NCI-H345 treated with DMSO at 0.1 percent for 48 hours (cell line): Measurements from ENCODE around the gene ZFPM1.
"Not testable (repeated sequence)": the region's sequence is repeated elsewhere in the genome, so short reads cannot be mapped to it uniquely, and the experiment has no call there.

ENCODE experiments used
- DNase-seq: peaks from one replicate; lab custom pipeline; 2025; ENCODE audit not compliant: unreplicated experiment; lab: John Stamatoyannopoulos, UW

The ZFPM1 gene

DNA sequence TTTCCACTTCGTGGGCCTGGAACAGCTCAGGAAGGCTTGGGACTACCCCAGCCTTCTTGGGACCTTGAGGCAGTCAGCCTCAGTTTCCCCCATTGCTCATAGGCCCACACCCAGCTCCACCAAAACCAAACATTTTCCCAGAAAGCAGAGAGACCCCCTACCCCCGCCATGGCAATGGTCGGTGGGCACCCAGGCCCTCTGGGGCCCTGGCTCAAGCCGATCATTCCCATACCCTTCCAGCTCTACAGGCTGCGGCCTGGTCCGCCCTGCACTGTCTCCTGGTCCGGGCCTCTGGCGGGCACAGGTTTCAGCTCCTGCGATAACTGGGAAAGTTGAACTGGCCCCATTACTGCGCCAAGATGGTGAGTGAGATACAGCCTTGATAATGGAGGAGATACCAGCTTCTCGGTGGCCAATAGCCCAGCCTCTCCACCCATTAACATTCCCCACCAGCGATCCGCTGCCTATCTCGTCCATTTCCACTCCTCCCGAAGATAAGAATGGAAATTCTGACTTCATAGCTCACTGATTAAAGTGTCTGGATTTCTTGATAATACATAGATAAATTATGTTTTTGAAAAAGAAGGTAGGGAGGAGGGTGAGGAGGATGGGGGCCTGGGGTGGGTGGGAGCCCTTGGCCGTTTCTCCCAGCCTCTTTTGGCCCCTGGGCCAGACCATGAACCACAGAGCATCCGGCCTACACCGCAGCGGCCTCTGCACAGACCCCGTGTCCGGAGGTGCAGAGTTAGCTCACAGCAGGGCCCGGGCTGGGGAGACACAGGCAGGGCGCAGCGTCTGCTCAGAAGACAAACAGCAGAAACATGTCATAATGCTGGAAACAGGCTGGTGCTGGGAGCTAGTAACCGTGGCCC, 11.6 kb downstream of the ZFPM1 start:
- no peak for DNase-seq

DNA sequence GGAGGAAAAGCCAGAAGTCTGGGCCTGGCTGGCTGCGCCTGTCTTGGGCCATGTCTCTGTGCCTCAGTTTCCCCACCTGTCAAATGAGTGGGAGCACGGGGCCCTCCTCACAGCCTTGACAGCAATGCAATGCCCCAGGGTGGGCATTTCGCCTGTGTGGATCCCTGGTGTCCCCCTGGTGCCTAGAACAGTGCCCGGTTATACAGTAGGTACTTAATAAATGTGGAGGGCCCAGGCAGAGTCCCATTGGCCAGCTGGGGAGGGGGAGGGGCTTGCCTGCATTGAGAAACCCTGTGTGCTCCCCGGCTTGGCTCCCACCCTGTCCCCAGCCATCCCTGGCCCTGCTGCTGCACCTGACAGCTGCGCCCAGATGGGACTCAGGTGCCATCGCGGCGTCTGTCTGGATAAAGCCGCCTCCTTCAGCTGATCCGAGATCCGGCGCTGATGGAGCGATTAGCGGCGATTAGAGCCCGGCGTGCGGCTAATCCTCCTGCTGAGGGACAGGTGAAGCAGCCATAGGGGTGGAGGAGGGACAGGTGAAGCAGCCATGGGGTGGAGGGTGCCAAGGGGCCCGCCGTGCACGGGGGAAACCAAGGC, 12.4 kb downstream of the ZFPM1 start:
- DNase-seq = no peak

DNA sequence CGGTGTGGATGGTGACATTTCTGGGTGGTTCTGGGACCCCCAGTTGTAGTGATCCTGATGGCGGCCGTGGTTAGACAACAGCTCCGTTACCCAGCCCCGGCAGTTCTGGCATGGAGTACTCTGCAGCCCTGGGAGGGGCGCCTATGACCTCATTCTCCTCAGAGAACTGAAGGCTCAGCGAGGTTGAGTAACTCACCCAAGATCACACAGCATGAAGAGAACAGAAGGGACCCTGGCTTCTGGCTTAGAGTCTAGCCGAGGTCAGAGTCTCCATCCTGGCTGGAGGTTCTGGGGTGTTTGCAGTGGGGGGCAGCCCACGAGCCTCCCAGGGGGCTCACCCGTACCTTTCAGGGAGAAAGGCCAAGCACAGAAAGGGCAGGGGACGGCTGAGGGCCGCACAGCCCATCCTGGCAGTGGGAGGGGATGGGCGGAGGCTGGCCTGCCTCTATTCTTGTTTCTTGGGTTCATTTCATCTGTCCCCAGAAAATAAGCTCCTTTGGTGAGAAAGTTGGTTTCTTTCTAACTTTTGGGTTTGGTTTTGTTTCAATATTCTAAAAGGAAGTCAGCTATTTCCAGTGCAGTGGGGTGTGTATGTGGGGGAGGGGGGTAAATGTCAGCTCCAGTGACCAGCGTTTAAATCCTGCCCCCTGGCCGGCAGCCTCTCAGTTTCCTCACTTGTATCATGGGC, 13.2 kb downstream of the ZFPM1 start:
- no peak for DNase-seq

DNA sequence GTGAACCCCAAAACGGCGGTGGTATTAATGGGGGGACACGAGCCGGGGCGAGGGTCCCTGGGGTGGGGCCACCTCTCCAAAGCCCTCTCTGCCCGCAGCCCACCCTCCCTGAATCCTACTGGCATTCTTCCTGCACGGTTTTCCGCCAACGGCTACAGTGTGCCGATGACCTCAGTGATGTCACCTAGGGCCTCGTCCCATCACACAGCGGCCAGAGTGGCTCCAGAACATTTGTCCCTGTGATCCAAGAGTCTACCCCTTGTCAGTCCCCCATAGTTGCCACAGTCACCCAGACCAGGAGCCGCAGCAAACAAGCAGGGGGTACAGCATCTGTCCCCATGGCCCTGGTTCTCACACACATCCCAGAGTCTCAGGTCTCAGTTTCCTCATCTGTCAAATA, 13.9 kb downstream of the ZFPM1 start:
- DNase-seq = no peak

DNA sequence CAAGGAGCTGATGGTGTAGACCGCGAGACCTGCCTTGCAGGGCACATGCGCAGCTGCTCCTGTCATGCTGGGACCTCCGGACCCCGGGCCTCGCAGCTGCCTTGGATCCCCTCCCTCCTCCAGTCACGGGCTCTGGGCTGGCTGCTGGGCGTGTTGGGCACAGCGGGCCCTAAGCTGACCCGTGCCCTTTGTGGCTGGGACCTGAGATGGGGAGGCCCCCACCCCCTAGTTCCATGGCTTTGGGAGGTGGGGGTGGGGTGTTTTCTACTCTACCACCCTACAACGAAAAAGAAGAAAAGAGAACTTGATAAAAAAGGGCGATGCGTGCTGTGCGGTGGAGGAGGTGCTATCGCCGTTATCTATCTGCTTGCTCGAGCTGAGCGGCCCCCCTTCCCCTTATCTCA, 14.5 kb downstream of the ZFPM1 start:
- DNase-seq = no peak

DNA sequence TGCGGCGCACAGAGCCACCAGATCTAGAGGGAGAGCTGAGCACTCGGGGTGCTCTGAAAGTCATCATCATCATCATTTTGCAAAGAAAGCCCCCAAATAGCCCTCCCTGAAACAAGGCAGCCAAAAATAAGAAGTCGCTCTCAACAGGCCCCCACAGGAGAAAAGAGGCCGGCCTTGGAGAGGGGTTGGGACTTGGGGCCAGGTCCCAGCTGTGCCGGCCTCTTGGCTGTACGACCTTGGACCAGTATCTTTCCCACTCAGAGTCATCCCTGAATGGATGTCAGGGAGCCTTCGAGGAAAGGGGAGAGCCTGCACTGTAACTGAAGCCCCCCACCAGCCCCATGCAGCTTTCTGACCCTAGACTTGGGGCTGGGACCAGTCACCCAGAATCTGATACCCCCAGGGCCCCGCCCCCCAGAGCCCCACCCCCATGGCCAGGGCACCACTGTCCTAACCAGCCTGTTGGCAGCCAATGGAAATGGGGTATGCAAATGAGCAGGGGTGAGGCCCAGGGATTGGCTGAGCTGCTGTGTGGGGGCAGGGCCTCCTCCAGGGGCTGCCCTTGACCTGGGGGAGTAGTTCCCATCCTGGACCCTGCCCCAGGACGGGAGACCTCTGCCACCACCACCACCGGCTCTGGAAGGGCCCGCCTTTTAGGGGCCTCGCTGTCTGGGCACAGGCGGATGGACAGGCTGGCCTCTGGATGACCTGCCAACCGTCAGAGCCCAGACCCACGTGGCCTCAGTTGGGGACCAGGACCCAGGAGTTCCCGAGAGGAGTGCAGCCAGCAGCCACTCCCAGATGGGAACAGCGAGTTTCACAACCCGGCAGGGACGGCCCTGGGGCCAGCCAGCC, 15.4 kb downstream of the ZFPM1 start:
- no peak for DNase-seq

DNA sequence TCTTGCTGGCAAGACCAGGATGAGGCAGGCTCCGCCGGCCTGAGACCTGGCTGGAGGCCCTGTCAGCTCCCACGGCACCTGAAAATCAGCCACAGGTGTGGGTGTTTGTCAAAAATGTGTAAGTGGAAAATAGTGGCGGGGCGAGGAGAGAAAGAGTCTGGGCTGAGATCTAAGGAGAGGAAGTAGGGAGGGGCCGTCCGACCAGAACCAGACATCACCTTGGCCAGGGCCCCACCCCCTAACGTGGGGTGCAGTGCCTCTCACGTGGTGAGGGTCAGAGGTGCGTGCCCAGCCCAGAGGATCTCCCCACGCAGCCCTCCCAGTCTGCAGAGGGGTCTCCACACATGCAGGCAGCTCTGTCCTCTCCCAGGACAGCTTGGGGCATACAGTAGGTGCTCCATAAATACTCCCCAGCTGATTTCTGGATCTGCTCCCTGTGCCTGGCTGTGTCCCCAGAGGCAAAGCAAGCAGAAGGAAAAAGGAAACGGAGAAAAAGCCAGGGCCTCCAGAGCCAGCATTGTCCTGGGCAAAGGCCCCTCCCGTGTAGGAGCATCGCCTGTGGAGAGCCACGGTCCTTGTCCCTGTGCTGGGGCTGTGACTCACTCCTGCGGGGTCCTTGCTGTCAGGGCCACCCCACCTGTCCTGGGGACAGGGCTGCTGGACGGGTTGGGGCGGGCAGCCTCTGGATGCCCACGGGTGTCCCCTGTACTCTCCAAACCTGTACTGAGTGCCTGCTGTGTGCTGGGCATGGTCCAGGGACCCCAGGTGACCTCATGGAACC, 16.7 kb downstream of the ZFPM1 start:
- DNase-seq = no peak

DNA sequence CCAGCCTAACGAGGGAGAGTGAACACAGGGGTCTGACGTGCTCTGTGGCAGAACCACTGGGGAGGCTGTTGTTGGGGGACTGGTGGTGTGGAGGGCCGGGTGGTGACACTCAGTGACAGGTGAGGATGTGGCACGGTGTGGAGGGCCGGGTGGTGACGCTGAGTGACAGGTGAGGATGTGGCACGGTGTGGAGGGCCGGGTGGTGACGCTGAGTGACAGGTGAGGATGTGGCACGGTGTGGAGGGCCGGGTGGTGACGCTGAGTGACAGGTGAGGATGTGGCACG, 17.3 kb downstream of the ZFPM1 start:
- DNase-seq = not testable (repeated sequence)

DNA sequence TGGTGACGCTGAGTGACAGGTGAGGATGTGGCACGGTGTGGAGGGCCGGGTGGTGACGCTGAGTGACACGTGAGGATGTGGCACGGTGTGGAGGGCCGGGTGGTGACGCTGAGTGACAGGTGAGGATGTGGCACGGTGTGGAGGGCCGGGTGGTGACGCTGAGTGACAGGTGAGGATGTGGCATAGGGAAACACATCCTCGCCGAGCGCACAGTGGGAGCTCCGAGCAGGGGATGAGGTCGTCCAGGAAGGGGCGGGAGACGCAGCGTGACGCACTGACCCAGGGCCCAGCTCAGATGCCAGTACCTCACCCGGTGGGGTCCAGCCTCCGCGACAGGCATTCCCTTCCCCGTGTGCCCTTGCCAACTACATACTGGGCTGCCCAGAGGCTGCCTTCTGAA, 17.6 kb downstream of the ZFPM1 start:
- not testable (repeated sequence) for DNase-seq

DNA sequence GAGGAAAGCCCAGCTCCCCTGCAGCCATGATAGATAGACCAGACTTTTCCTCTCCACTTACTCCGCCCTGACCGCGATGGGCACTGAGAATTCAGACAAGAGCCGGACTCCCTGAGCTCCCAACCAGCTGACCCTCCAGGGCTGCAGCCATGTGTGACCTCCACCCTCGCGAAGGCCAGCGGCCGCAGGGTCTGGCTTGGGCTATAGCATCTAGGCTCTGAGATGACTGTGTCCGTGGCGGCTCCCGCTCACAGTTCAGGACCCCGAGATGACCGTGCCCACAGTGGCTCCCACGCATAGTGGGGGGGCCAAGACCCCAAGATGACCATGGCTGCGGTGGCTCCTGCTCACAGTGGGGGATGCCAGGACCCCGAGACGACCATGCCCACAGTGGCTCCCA, 18.0 kb downstream of the ZFPM1 start:
- no peak for DNase-seq

DNA sequence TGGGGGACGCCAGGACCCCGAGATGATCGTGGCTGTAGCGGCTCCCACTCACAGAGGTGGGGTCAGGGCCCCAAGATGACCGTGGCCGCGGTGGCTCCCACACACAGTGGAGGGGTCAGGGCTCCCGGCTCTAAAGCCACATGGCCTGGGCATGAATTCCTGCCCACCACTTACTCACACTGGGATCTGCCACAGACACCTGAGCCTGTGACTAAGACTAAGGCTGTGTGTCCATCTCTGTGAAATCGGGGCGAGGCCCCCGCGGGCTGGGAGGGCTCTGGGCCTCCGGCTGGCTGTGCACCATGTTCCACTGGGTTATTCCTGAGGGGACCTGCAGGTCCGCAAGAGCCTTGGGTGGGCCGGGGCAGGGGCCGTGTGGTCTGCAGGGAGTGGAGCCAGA, 18.5 kb downstream of the ZFPM1 start:
- no peak for DNase-seq

DNA sequence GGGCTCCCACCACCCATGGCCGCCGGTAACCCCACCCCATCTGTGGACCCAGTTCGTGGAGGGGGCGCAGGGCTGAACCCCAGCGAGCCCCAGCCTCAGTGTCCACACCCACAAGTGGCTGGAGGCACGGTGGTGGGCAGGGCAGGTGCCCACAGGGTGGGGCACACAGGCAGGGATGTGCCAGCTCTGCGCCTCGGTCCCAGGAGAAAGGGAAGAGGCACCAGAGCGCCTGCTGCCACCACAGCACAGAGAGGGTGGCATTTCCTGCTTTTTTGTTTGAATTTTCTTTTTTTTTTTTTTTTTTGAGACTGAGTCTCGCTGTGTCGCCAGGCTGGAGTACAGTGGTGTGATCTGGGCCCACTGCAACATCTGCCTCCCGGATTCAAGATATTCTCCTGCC, 19.0 kb downstream of the ZFPM1 start:
- no peak for DNase-seq

DNA sequence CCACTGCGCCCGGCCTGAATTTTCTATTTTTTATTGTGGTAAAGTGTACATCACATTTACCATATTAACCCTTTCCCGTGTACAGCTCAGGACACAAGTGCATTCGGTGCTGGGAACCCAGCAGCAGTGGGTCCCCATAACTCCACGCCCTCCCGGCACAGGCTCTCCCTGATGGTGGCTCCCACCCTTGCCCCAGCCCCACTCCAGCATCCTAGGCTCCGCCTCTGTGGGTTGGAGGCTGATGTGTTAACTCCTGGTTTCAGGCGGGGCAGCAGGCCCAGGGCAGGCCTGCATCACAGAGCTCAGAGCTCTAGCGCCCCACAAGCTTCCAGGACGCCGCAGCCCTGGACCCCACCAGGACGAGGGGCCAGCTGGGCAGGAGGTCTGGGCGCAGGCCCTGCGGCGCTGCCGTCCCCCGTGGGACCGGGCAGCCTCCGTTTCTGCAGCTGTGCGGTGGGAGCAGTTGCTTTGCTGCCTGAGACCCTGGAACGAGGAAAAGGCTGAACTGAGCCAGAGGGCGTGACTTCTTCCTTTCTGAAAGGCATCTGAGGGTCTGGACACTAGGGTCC, 19.6 kb downstream of the ZFPM1 start:
- DNase-seq = no peak

DNA sequence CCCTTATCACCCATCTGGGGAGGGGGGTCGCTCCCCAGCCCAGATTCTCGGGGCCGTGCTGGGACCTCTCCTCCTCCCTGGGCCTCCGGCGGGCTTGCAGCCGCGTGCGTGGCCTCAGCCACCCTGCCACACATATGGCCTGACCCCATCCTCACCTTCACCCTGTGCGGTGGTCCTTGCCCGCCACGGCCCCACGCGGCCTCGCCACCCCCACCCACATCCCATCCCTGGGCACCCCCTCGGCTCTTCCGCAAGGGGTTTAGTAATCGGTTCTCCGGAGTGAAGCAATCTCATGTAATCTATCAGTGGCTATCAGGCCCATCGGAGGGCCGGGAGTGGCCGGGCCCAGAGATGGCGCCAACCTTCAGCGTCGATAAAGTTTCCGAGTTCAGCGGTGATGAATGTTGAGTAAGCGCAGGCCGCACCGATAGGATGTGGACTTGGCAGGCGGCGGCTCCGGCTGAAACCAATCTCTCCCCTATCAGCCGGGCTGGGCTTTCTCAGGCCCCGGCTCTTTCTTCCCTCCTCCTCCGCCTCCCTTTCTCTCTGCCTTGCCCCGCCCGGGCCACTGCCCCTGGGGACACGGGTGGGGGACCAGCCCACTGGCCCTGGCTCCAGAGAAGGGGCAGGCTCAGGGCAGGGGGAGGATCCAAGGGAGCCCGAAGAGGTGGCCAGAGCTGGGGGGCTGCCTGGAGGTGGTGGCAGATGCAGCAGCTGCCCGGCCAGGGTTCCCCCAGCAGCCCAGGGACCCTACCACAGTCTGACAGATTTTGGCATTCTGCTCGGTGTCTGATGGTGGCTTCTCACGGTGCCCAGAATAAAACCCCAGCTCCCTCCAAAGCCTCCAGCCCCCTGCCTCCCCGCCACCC, 20.8 kb downstream of the ZFPM1 start:
- no peak for DNase-seq

DNA sequence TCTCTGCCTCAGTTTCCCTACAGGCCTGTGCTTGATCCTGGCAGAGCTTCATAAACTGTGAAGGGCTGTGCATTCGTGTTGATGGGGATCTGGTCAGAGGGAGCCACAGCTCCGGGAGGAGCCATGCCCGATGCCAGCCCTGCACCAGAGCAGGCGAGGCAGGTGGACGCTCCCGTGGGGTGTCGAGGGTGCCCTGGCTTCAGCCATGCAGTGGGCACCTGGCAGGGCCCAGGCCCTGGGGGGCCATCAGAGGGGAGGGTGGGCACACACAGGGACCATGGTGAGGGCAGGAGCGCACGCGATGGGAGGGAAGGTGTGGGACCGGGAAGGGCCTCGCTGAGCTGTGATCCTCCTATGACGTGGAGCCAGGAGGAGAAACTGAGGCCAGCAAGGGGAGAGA, 22.0 kb downstream of the ZFPM1 start:
- no peak for DNase-seq

DNA sequence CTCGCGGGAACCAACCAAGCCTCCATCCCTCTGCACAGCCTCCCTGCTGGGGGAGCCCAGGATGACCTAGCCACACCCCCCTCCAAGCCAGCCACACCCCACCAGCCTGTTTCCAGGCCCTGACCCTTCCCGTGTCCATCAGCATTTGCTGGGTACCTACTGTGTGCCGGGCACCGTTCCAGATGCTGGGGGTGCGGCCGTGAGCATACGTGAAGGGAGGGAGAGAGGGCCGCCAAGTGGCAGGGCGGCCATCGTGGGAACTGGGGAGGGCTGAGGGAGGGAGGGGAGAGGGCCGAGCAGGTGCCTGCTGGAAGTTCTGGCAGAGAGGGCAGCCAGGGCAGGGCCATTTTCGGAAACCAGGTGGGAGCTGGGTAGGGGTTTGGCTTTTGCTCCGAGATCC, 23.1 kb downstream of the ZFPM1 start:
- DNase-seq = no peak

DNA sequence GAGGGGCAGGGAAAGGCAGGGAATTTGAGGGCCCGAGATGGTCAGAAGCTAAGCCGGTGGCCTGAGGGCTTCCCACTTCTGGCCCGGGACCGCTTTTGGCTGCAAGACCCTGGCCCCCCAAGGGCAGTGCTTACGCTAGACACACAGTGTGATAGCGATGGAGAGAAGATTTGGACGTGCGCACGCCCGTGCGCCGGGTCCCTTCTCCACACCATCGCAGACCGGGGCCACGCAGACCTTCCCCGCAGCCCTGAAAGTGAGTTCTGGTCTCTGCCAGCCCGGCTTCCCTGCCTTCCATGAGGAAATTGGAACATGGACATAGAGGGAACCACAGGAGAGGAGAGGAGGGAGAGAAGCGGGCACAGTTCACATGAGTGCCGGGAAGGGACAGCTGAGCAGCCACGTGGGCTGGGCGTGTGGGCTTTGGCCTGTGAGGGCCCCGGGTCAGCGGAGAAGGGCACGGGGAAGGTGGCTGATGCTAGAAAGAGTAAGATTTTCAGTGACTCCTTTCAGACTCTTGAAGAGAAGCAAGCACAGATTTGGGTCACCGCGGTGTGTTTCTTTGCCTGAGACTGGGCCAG, 23.8 kb downstream of the ZFPM1 start:
- DNase-seq = no peak

DNA sequence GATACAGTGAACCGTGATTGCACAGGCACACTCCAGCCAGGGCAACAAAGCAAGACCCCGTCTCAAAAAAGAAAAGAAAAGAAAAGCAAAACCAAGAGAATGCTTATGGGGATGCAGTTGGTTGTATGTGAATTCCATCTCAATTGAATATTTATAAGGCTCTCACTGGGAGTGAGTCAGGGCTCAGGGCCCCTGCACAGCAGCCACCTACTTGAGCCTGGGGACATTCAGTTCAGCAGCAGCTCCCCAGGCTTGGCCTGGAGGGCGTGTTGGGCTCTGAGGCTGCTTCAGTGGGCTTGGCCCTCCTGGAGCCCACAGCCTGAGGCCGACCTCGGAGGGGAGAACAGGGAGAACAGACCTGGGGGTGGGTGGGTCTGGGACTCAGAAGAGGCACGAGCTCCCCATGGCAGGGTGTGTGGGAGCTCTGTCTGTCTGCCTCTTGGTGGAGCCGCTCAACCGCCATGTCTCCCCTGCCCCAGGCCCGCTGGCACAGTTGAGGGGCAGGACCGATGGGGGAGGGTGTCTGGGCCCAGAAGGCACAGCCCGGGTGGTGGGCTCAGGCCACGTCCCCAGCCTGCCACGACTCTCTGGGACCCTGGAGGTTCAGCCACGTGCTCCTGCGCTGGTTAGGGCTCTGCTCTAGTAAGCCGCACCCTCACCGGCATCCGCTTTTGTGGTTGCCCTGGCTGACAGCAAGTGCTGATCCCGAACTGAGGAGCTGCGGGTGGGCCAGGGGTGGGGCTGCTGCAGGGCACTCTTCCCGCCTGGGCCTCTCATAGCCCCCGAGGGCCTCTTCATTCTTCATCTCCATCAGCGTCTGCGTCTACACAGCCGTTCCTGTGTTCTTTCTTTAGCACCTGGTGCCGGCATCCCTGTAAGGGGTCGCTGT, 24.8 kb downstream of the ZFPM1 start:
- peak; percentile 79 for DNase-seq
